HG02759 (cell line): ENCODE results near the gene AGAP1.

Experiments
- ATAC-seq: cut with Tn5 transposase; IDR thresholded peaks from one replicate; pipeline ENCODE4 v1.9.1; 2021; ENCODE audit warnings: mild to moderate bottlenecking, moderate library complexity; ENCODE audit not compliant: unreplicated experiment

Gene AGAP1

DNA sequence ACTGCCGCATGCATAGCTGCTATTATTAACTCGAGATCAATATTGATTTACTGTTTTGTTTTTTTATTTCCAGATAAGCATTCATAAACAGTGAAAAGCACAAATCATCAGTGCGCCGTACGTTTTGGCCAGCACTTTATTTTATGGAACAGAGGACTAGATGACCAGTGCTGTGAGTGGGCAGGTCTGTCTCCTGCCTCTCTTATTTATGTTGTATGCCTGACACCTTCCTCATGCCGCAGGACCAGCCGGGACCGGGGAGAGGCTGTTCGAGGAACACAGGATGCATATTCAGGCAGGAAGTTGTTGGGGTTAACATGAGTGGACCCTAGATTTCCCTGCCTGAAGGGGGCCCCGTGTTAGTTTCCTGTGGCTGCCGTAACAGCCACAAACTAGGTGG lies 72.6 kb downstream of the AGAP1 start:
- ATAC-seq, result no peak

GRCh38 chr2:235566931-235567495 lies 73.2 kb downstream of the AGAP1 start:
- no peak for ATAC-seq

GRCh38 chr2:235567842-235568241 lies 74.0 kb downstream of the AGAP1 start:
- ATAC-seq, result no peak

DNA sequence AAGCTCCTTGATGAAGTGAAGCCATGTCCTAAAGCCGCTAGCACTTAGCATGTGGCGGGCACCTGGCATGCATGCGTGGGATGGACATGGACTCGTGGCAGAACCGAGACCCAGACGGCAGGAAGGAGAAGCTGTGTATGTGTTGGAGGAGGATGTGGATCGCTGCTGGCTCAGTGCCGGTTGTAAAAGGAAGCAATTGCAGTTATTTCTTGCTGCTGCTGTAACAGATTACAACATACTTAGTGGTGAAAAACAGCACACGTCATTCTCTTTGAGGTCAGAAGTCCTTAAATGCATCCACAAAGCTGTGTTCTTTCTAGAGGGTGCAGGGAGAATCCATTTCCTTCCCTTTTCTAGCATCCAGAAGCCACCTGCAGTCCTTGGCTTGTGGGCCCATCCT lies 74.6 kb downstream of the AGAP1 start:
- no peak for ATAC-seq

DNA sequence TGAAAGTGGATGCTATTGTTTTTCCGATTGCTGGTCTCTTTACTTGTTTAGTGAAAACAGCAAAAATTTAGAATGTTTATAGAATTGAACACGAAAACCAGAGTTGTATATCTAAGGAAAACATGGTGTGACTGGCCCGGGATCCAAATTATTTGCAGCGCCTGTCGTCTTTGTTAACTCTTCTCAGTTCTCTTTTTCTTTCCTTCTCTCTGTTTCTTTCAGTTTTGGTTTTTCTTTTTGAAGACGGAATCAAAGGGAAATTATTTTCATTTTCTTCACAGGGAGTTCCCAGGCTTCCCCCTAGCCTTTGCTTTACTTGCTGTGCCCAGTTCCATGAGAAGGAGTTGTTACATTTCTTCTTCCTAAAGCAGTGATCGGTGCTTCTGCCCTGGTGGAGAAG lies 76.0 kb downstream of the AGAP1 start:
- no peak for ATAC-seq

DNA sequence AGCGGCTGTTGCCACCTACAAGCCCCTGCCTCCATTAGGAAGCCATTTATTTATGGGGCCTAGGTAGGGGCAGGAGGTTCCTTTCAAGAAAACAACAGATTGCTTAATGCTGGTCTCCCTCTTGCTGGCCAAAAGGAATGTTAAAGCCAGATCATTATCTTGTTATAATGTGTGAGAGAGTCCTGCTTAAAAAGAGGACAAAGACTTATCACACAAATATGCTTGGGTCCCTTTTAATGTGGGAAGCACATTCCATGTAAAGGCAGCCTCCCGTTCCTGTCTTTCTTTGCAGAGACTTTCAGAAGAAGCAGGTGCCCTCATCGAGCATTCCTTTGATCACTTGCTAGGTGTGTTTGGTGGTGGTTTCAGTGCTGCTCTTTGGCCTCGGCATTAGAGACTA lies 76.4 kb downstream of the AGAP1 start:
- no peak for ATAC-seq

GRCh38 chr2:235570966-235571692 lies 77.3 kb downstream of the AGAP1 start:
- no peak for ATAC-seq

DNA sequence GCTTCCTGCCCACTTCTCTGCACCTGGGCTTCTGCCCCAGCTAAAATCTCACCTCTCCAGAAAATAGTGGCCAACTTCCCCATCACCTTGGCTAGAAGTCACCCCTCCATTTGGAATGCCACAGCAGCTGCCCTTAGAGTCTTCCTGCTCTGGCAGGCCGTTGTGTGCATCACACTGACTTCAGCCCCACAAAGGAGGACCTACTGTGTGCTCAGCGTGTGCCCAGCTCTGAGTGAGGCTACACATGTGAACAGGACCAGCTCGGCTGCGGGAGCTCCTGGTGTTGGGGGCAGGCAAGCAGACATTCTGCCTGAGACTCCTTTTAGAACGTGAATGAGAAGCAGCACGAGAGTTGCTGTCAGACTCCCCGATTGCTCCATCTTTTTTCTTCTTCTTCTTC lies 78.7 kb downstream of the AGAP1 start:
- no peak for ATAC-seq

GRCh38 chr2:235573331-235574221 lies 79.7 kb downstream of the AGAP1 start:
- no peak for ATAC-seq

- no peak for ATAC-seq
Observed at GRCh38 chr2:235575431-235575830, 81.6 kb downstream of the AGAP1 start.

GRCh38 chr2:235575904-235576303 lies 82.1 kb downstream of the AGAP1 start:
- no peak for ATAC-seq

GRCh38 chr2:235576337-235576910 lies 82.6 kb downstream of the AGAP1 start:
- ATAC-seq, result no peak

DNA sequence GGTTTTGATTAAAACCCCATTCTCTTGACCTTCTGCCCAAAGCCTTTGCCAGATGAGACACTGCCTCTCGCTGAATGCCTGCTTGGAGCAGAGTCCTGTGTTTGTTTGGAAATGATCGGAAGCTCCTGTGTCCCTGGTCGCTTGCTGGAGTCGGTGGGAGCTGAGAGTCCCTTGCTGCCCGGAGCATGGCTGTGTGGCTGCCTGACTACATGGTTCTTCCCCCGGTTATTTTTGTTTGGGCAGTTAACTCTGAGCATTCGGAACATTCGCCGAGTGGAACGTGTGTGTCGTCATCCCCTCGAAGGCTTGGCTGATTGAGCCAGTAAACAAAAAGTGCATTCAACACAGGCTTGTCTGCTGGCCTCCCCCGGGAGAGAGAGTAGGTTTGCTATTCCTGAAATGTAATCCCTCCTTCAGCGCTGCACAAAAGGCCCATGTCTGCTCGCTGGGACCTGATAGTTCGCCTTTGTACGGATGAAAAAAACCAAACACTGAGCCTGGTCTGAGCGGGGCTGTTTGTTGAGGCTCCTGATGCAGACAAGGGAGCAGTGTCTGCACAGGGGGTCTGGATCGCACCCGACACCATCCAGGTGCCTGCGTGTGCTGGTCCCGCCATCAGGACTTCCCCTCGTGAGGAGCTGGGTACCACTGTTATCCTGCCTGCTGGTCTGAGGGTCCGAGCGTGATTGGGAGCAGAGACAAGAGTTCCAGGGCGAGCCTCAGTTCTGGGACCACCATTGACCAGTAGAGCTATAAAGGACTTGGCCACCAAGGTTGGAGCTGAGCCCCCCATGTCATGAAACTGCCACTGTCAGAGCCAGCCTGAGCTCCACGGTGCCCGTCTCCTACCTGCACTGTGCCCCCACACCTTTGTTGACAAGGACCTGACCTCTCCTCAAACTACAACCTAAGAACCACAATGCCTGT lies 83.8 kb downstream of the AGAP1 start:
- ATAC-seq, result no peak

GRCh38 chr2:235579128-235579527 lies 85.3 kb downstream of the AGAP1 start:
- ATAC-seq, result no peak

DNA sequence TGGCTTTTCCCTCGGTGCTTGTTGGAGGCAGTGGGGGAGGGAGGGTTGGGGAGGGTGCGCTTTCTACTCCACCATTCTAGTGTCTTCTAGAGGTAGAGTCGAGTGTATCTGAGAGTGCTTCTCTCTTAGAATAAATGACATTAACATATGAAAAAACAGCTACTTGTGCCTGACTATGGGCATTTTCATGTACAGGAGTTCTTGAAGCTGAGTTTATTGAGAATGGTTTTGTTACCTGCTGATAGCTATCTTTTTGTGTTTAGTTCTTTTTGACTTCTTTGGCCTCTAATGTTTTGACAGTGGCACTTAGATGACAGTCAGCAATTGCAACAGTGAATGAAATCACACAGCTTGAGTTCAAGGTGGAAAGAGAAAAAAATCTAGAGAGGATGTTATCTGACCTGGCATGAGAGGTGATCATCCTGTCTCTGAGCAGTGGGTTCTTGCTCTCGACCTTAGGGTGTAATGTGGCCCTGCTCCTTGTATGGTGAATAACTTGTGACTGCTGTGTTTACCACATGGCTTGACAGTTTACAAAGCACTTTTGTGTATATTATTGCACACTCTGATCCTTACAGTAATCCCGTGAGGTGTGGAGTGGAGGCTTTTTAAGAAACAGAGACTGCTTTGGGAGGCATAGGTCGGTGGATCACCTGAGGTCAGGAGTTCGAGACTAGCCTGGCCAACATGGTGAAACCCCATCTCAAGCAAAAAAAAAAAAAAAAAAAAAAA lies 86.7 kb downstream of the AGAP1 start:
- no peak for ATAC-seq

- no peak for ATAC-seq
Observed at GRCh38 chr2:235582081-235582686, 88.3 kb downstream of the AGAP1 start.

GRCh38 chr2:235582729-235583128 lies 88.9 kb downstream of the AGAP1 start:
- ATAC-seq, result no peak

GRCh38 chr2:235583144-235583543 lies 89.3 kb downstream of the AGAP1 start:
- no peak for ATAC-seq

GRCh38 chr2:235583925-235584637 lies 90.2 kb downstream of the AGAP1 start:
- no peak for ATAC-seq
